PFSK-1 (cell line): Measurements from ENCODE around the gene NR5A1.

Experiments
- FOXP2 ChIP-seq: optimal IDR thresholded peaks from 2 replicates; pipeline ENCODE3; 2011; ENCODE audit warnings: borderline replicate concordance, control low read depth, inconsistent platforms; ENCODE audit not compliant: insufficient read depth; ENCODE audit errors: extremely low read length, extremely low read depth
- POLR2AphosphoS5 ChIP-seq: IDR thresholded peaks from 2 replicates; pipeline ENCODE4 v1.6.1; 2012; ENCODE audit warnings: low read depth, mild to moderate bottlenecking, control low read depth, low read length, moderate library complexity
- SIN3A ChIP-seq: IDR thresholded peaks from 2 replicates; pipeline ENCODE4 v1.6.1; 2012; ENCODE audit warnings: mild to moderate bottlenecking, low read length, moderate library complexity, borderline replicate concordance; ENCODE audit not compliant: insufficient read depth
- TAF1 ChIP-seq: IDR thresholded peaks from 2 replicates; pipeline ENCODE4 v1.6.1; 2012; ENCODE audit warnings: low read length, control low read depth, borderline replicate concordance; ENCODE audit not compliant: insufficient read depth
- TF ChIP-seq, protein P1 (sequence below), 2 experiments: IDR thresholded peaks; 2 replicates each; pipeline versions ENCODE4 v1.6.1 to v1.8.0; 2011 to 2012; ENCODE audit warnings: low read depth in 2 of 2, low read length in 2 of 2, control low read depth in 1 of 2, inconsistent platforms in 1 of 2, mild to moderate bottlenecking in 1 of 2, moderate library complexity in 1 of 2; ENCODE audit not compliant: insufficient read depth in 1 of 2

NR5A1 gene

DNA sequence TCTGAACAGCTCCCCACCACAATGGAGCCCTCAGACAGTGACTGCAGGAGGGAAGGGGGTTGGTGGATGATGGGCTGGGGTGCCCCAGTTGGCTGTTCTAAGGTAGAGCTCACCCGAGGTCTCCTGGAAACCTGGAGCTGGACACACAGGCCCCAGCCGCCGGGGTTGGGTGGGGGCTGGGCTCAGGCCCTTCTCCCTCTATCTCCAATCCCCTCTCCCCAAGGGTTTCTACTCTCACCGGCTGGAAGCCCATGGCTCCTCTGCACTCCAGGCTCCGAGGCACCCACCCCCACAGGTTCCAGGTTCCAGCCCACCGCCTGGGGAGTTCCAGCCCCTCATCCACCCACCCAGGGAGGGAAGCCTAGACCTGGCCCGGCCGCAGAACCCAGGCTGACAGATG lies 766 bp downstream of the NR5A1 start:
- TF ChIP-seq, protein P1, sequence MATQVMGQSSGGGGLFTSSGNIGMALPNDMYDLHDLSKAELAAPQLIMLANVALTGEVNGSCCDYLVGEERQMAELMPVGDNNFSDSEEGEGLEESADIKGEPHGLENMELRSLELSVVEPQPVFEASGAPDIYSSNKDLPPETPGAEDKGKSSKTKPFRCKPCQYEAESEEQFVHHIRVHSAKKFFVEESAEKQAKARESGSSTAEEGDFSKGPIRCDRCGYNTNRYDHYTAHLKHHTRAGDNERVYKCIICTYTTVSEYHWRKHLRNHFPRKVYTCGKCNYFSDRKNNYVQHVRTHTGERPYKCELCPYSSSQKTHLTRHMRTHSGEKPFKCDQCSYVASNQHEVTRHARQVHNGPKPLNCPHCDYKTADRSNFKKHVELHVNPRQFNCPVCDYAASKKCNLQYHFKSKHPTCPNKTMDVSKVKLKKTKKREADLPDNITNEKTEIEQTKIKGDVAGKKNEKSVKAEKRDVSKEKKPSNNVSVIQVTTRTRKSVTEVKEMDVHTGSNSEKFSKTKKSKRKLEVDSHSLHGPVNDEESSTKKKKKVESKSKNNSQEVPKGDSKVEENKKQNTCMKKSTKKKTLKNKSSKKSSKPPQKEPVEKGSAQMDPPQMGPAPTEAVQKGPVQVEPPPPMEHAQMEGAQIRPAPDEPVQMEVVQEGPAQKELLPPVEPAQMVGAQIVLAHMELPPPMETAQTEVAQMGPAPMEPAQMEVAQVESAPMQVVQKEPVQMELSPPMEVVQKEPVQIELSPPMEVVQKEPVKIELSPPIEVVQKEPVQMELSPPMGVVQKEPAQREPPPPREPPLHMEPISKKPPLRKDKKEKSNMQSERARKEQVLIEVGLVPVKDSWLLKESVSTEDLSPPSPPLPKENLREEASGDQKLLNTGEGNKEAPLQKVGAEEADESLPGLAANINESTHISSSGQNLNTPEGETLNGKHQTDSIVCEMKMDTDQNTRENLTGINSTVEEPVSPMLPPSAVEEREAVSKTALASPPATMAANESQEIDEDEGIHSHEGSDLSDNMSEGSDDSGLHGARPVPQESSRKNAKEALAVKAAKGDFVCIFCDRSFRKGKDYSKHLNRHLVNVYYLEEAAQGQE (IDR thresholded peaks at IDR 0.05; ENCODE audit: insufficient read depth in 1 of 2, low read depth in 2 of 2, low read length in 2 of 2), result no peak
- TF ChIP-seq POLR2AphosphoS5, result no peak
- no peak for TF ChIP-seq TAF1
- TF ChIP-seq SIN3A, result no peak
- no peak for TF ChIP-seq FOXP2

DNA sequence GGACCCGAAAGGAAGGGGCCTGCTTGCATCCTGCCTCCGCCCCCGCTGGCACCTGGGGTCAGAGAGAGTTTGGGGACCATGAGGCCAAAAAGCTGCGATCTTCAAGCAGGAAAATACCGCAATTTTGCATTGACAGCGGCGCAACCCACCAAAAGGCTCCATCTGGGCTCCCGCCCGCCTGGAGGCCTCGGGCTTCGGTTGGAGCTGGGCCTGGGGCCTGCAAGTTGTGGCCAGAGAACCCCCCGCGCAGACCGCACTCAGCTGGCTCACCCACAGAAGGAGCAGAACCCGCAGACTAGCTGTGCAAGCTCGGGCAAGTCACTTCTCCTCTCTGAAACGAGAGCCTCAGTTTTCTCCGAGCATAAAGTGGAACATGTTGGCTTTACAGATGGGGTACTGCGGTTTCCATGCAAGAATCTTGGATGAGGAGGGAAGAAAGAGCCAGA lies 1.3 kb downstream of the NR5A1 start:
- TF ChIP-seq, protein P1 (IDR thresholded peaks at IDR 0.05; ENCODE audit: insufficient read depth in 1 of 2, low read depth in 2 of 2, low read length in 2 of 2), result no peak
- TF ChIP-seq TAF1, result no peak

DNA sequence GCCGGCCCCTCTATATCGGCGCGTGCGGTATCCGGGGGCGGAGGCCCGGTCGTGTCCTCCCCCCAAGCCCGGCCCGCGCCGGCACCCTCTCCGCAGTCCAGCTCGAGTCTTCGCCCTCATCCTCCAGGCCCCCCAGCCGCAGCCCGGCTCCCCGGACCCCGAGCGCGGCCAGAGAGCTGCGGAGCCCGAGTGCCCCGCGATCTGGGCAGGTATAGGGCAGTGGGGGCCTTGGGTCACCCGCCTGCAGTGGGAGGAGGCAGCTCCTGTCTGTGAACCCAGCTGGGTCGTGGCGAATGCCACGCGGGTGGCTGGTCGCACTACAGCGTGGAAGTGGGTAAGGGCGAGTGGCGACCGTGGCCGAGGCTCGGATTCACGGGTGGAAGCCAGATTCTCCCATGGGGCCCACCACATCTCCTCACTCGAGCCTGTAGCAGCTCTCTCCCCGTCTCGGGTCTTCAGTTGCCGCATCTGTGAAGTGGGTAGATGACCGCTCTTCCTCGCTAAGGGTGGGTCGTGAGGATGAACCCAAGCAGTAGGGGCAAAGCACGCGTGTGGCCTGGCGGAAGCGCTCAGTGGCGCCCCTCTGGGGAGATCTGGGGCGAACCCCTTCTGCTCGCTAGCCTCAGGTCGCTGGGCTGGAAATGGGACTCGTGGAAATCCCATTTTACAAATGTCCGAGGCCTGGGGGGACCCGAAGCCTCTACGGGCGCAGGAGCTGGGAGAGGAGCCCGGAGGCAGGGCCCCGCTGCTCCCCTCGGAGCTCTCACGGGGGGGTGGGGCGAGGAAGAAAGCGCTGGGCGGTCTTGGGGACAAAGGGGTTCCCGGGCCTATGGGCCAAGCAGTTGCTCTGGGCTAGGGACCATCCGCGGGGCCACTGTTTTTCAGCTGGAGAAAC lies 1.9 kb downstream of the NR5A1 start:
- TF ChIP-seq, protein P1 (IDR thresholded peaks at IDR 0.05; ENCODE audit: insufficient read depth in 1 of 2, low read depth in 2 of 2, low read length in 2 of 2), result no peak
- TF ChIP-seq TAF1, result no peak
- TF ChIP-seq SIN3A, result no peak
- TF ChIP-seq POLR2AphosphoS5, result no peak
- TF ChIP-seq FOXP2, result no peak

DNA sequence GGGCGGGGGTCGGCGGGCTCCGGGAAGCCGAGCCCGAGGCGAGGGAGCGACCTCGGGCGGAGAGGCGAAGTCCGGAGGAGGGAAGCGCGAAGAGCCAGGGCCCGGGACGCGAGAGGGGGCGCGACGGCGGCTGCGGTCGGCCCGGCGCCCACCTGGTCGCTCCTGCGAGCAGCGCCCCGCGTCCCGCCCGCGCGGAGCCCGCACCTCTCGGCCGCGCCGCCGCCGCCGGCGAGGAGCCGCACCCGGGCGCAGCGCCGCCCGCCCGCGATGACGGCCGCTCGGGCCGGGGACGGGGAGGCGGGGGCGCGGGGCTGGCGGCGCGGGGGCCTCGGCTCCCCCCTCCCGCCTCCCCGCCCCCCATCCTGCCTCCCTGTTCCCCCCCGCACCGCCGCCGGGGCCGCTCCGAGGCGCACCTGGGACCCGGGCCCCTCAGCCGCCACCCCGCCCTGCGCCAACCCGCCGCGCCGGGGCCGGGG lies 2.6 kb downstream of the NR5A1 start:
- TF ChIP-seq, protein P1 (IDR thresholded peaks at IDR 0.05; ENCODE audit: insufficient read depth in 1 of 2, low read depth in 2 of 2, low read length in 2 of 2), result no peak
- no peak for TF ChIP-seq TAF1
- no peak for TF ChIP-seq POLR2AphosphoS5
- no peak for TF ChIP-seq FOXP2
